H1 (cell line): Measurements from ENCODE around the gene KLHL17.

Experiments used
- ATF3 ChIP-seq: IDR thresholded peaks from 2 replicates; pipeline ENCODE4 v1.6.1; 2011; ENCODE audit warnings: low read depth, mild to moderate bottlenecking, low read length; ENCODE audit not compliant: insufficient read depth
- CBX8 ChIP-seq: fragments of 300-800, 300-1000 bp; sonication (generic); IDR thresholded peaks from 2 replicates; pipeline ENCODE4 v1.7.1; 2016; ENCODE audit warnings: low read depth, low read length, borderline replicate concordance
- CTCF ChIP-seq, 3 experiments: IDR thresholded peaks; 1 replicate in 2 of 3; 2 replicates in 1 of 3; pipeline versions ENCODE4 v1.5.1 to v1.6.1; 2011; ENCODE audit warnings: low read length in 3 of 3, mild to moderate bottlenecking in 3 of 3, inconsistent platforms in 2 of 3, low read depth in 1 of 3, moderate library complexity in 1 of 3; ENCODE audit not compliant: insufficient read depth in 1 of 3; ENCODE audit errors: control extremely low read depth in 1 of 3
- HDAC2 ChIP-seq, 2 experiments: fragments of 300-600 bp in 1 of 2; sonication (generic) in 1 of 2; IDR thresholded peaks; 2 replicates each; pipeline ENCODE4 v1.6.1; 2011 to 2012; ENCODE audit warnings: low read depth in 2 of 2, low read length in 2 of 2, mild to moderate bottlenecking in 2 of 2, moderate library complexity in 2 of 2, borderline replicate concordance in 1 of 2, inconsistent platforms in 1 of 2
- POLR2A ChIP-seq, 2 experiments: IDR thresholded peaks; 1 replicate in 1 of 2; 2 replicates in 1 of 2; pipeline ENCODE4 v1.6.1; 2011; ENCODE audit warnings: low read depth in 2 of 2, low read length in 2 of 2, mild to moderate bottlenecking in 2 of 2; ENCODE audit errors: control extremely low read depth in 1 of 2

GRCh38 chr1:931380-932172 is 28.8 kb upstream of the KLHL17 start:
- no peak for TF ChIP-seq CBX8
- TF ChIP-seq CTCF (IDR thresholded peaks at IDR 0.05; ENCODE audit: control extremely low read depth in 1 of 3, insufficient read depth in 1 of 3, low read depth in 1 of 3, low read length in 3 of 3), result no peak
- TF ChIP-seq ATF3, result no peak
- TF ChIP-seq POLR2A (IDR thresholded peaks at IDR 0.05; ENCODE audit: control extremely low read depth in 1 of 2, low read depth in 2 of 2, low read length in 2 of 2), result no peak
- no peak for TF ChIP-seq HDAC2 (IDR thresholded peaks at IDR 0.05; ENCODE audit: borderline replicate concordance in 1 of 2, low read depth in 2 of 2, low read length in 2 of 2)
